Measurements from ENCODE around the gene CBX5.
A peak's percentile ranks its signal among the peaks of the same experiment; 100 is the strongest.

DNA sequence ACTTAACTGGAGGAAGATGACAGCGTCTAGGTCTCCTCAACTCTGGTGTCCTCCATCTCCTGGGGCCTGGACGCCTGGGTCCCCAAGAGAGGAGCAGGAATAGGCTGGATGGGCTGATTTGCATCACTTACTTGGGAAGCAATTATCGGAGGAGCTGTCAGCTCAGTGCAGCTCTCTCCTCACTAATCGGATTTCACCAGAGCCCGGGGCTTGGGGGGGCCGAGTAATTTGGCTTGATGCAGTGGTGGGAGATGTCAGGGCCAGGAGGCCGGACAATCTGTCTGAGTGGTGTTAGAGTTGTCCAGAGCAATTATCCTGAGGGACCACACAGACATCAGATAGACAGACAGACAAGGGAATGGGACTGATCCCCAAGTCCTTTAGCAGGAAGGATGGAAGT lies 86.5 kb downstream of the CBX5 start:
- TF ChIP-seq, protein P1, sequence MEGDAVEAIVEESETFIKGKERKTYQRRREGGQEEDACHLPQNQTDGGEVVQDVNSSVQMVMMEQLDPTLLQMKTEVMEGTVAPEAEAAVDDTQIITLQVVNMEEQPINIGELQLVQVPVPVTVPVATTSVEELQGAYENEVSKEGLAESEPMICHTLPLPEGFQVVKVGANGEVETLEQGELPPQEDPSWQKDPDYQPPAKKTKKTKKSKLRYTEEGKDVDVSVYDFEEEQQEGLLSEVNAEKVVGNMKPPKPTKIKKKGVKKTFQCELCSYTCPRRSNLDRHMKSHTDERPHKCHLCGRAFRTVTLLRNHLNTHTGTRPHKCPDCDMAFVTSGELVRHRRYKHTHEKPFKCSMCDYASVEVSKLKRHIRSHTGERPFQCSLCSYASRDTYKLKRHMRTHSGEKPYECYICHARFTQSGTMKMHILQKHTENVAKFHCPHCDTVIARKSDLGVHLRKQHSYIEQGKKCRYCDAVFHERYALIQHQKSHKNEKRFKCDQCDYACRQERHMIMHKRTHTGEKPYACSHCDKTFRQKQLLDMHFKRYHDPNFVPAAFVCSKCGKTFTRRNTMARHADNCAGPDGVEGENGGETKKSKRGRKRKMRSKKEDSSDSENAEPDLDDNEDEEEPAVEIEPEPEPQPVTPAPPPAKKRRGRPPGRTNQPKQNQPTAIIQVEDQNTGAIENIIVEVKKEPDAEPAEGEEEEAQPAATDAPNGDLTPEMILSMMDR (conservative IDR thresholded peaks at IDR 0.05 in 1 of 2, IDR thresholded peaks at IDR 0.05 in 1 of 2; ENCODE audit: low read depth in 1 of 2, low read length in 2 of 2) = no peak
- TF ChIP-seq EZH2 (IDR thresholded peaks at IDR 0.05; ENCODE audit: low read length, missing control alignments) = peak; percentile 51
